ENCODE measurements around the gene HHATL. TPM values are rescaled to one million over a fixed set of nuclear protein-coding genes. Genes with fewer than 3 reads are reported as not detected.

The HHATL gene
- total and polyA plus RNA-seq, 10 of the 15 experiments (the other 5 are each of a cell fraction or from before 2014, with no cell fraction given), result not detected

DNA sequence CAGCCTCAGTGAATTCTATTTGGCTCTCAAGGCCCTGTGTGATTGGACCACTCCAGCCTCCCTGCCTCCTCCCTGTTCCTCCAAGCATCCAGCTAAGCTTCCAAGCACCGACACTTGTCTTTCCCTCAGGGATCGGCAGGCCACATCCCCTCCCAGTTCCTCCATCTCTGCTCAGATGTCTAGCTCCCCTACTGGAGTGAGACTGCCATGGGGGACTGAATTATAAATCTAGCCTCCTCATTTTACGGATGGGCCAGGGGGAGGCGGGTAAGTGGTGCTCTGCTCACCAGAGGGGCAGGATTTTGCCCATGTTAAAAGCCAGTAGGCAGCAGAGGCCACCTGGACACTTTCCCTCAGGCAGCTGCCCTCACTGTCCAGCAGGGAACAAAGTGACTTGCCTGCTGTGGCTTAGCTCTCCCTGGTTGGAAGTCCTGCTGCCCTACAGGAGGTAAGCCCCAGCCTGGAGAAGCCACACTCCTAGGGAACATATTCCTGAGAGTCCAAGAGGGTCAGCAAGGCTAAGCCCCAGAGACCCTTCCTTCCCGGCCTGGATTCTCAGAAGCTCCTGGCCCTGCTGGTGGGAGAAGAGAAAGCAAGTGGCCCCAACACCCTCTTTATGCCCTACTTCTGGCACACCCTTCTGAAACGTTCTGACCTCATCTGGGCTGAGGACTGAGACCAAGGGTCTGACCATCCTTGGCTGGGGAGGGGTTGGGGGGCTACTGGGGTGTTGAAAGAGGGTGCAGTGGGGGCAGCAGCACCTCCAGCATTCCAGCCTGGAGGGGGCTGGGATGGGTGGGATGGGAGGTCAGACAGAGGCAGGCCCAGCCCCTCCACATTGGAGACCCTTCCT lies 9.1 kb upstream of the HHATL start (continued):
- TF ChIP-seq, protein P1, sequence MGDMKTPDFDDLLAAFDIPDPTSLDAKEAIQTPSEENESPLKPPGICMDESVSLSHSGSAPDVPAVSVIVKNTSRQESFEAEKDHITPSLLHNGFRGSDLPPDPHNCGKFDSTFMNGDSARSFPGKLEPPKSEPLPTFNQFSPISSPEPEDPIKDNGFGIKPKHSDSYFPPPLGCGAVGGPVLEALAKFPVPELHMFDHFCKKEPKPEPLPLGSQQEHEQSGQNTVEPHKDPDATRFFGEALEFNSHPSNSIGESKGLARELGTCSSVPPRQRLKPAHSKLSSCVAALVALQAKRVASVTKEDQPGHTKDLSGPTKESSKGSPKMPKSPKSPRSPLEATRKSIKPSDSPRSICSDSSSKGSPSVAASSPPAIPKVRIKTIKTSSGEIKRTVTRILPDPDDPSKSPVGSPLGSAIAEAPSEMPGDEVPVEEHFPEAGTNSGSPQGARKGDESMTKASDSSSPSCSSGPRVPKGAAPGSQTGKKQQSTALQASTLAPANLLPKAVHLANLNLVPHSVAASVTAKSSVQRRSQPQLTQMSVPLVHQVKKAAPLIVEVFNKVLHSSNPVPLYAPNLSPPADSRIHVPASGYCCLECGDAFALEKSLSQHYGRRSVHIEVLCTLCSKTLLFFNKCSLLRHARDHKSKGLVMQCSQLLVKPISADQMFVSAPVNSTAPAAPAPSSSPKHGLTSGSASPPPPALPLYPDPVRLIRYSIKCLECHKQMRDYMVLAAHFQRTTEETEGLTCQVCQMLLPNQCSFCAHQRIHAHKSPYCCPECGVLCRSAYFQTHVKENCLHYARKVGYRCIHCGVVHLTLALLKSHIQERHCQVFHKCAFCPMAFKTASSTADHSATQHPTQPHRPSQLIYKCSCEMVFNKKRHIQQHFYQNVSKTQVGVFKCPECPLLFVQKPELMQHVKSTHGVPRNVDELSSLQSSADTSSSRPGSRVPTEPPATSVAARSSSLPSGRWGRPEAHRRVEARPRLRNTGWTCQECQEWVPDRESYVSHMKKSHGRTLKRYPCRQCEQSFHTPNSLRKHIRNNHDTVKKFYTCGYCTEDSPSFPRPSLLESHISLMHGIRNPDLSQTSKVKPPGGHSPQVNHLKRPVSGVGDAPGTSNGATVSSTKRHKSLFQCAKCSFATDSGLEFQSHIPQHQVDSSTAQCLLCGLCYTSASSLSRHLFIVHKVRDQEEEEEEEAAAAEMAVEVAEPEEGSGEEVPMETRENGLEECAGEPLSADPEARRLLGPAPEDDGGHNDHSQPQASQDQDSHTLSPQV (IDR thresholded peaks at IDR 0.05), result no peak
- TF ChIP-seq PAX8 (IDR thresholded peaks at IDR 0.05) (no peak), SKIL (IDR thresholded peaks at IDR 0.05; ENCODE audit: low read depth, poor library complexity, severe bottlenecking) (no peak), POLR2AphosphoS5 (IDR thresholded peaks at IDR 0.05; ENCODE audit: low read length) (no peak), SUPT20H (IDR thresholded peaks at IDR 0.05; ENCODE audit: borderline replicate concordance, control insufficient read depth, low read depth, low read length) (no peak), MLLT1 (IDR thresholded peaks at IDR 0.05) (no peak), GABPA (IDR thresholded peaks at IDR 0.05; ENCODE audit: low read depth) (no peak), ZBTB11 (CRISPR knock-in tag; IDR thresholded peaks at IDR 0.05) (no peak), SRF (IDR thresholded peaks at IDR 0.05; ENCODE audit: low read depth in 2 of 2, low read length in 2 of 2) (no peak), IKZF1 (conservative IDR thresholded peaks at IDR 0.05) (no peak), MYB (IDR thresholded peaks at IDR 0.05; ENCODE audit: borderline replicate concordance, low read depth, low read length) (no peak), NFIC (IDR thresholded peaks at IDR 0.05; ENCODE audit: low read depth, low read length) (no peak), MTA2 (IDR thresholded peaks at IDR 0.05; ENCODE audit: low read depth) (no peak), RBBP5 (conservative IDR thresholded peaks at IDR 0.05) (no peak), ZNF274 (IDR thresholded peaks at IDR 0.05; ENCODE audit: insufficient read depth, insufficient read length) (no peak)
